ENCODE data around the gene ELF5. TPM values are rescaled to one million over a fixed set of nuclear protein-coding genes. Genes with fewer than 3 reads are reported as not detected.
A peak's percentile ranks its signal among the peaks of the same experiment; 100 is the strongest.

Gene ELF5
- total RNA-seq, 6 donors from 2014 or later, result 1.2 to 29.3 (median 8.5) TPM

GRCh38 chr11:34525888-34526657 lies 12.5 kb upstream of the ELF5 start:
- TF ChIP-seq CTCF (IDR thresholded peaks at IDR 0.05) (no peak), POLR2A (IDR thresholded peaks at IDR 0.05) (no peak), EP300 (IDR thresholded peaks at IDR 0.05) (no peak), POLR2AphosphoS5 (IDR thresholded peaks at IDR 0.05) (no peak)
- Histone ChIP-seq H3K27ac (no peak overlapping the region), H3K9me3 (no peaks in the 10 kb centered on the region), H3K27me3 (no peaks in the 10 kb centered on the region), H3K4me3 (no peak overlapping the region), H3K36me3 (no peaks in the 10 kb centered on the region), H3K4me1 (peaks cover 0 to 5% (median 0%) of the 10 kb centered on the region in 4 donors)
- WGBS, 2 donors, result 86 to 94% methylated on average over 9 of the region's 9 CpGs
- DNase-seq (no peak), ATAC-seq (ENCODE audit: low FRiP score in 2 of 2) (no peak)

DNA sequence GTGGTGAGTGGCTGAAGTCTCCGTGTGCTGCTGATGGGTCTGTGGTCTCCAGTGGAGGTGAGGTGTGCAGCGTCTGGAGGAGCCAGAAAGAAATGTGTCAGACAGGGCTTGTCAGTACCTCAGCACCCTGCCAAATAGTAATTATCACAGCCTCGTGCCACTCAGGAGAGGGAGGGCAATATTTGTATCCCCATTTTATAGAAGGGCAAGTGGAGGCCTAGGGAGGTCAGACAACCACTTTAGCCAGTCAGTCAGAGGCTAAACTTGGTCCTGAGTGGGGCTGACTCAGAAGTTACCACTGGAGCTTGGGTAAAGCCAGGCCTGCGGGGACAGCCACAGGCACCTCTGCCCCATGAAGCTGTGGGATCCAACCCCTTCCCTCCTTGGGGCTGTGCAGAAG lies 11.5 kb upstream of the ELF5 start:
- H3K27ac ChIP-seq, result no peak overlapping the region
- DNase-seq (no peak), ATAC-seq (ENCODE audit: low FRiP score in 2 of 2) (peak in 1 of 2 donors; percentile 35)
- no peaks in the 10 kb centered on the region for H3K36me3 ChIP-seq
- H3K27me3 ChIP-seq, result no peaks in the 10 kb centered on the region
- H3K4me3 ChIP-seq, result no peak overlapping the region
- H3K4me1 ChIP-seq, result peaks cover 0 to 5% (median 0%) of the 10 kb centered on the region in 4 donors
- TF ChIP-seq POLR2AphosphoS5 (IDR thresholded peaks at IDR 0.05) (no peak), CTCF (IDR thresholded peaks at IDR 0.05) (no peak), POLR2A (IDR thresholded peaks at IDR 0.05) (no peak), EP300 (IDR thresholded peaks at IDR 0.05) (no peak)
- WGBS, 2 donors, result 73 to 95% methylated on average over 4 of the region's 4 CpGs
- H3K9me3 ChIP-seq, result no peaks in the 10 kb centered on the region

DNA sequence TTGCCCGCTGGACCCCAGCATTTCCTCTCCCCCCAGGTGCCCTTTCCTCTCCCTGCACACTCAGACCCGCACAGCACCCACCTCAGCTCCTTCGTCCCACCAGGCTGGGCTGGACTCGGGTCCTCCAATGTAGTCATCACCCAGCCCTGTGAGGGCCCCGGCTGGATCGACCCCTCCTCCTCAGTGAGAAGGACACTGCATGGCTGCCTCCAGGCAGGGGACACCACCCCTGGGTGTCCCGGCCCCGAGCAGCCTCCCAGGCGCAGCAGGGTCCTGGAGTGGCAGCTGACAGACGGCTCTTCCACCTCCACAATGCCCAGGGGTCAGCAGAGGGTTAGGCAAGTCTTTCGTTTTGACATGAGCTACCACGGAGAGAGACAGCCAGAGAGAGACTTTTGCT lies 11.1 kb upstream of the ELF5 start:
- WGBS, 2 donors, result 77 to 84% methylated on average over 7 to 12 of the region's 12 CpGs
- H3K36me3 ChIP-seq, result no peaks in the 10 kb centered on the region
- H3K4me3 ChIP-seq, result no peak overlapping the region
- peak in 1 of 2 donors; percentile 41 for ATAC-seq (ENCODE audit: low FRiP score in 2 of 2)
- no peak overlapping the region for H3K27ac ChIP-seq
- H3K9me3 ChIP-seq, result no peaks in the 10 kb centered on the region
- DNase-seq, result peak in 1 of 2 donors; percentile 54
- no peaks in the 10 kb centered on the region for H3K27me3 ChIP-seq
- no peak for TF ChIP-seq CTCF (IDR thresholded peaks at IDR 0.05)
- TF ChIP-seq POLR2A (IDR thresholded peaks at IDR 0.05), result no peak
- no peak for TF ChIP-seq POLR2AphosphoS5 (IDR thresholded peaks at IDR 0.05)
- TF ChIP-seq EP300 (IDR thresholded peaks at IDR 0.05), result no peak
- H3K4me1 ChIP-seq, result peaks cover 0 to 5% (median 0%) of the 10 kb centered on the region in 4 donors

GRCh38 chr11:34523053-34523452 lies 9.5 kb upstream of the ELF5 start:
- Histone ChIP-seq H3K27ac (no peak overlapping the region), H3K4me1 (peaks cover 0 to 5% (median 0%) of the 10 kb centered on the region in 4 donors), H3K9me3 (no peaks in the 10 kb centered on the region), H3K4me3 (no peak overlapping the region), H3K36me3 (no peaks in the 10 kb centered on the region), H3K27me3 (no peaks in the 10 kb centered on the region)
- no peak for DNase-seq
- TF ChIP-seq POLR2A (IDR thresholded peaks at IDR 0.05) (no peak), CTCF (IDR thresholded peaks at IDR 0.05) (no peak), POLR2AphosphoS5 (IDR thresholded peaks at IDR 0.05) (no peak)
- ATAC-seq (ENCODE audit: low FRiP score in 2 of 2), result no peak
- WGBS, 2 donors, result 43 to 55% methylated on average over 2 to 3 of the region's 3 CpGs

DNA sequence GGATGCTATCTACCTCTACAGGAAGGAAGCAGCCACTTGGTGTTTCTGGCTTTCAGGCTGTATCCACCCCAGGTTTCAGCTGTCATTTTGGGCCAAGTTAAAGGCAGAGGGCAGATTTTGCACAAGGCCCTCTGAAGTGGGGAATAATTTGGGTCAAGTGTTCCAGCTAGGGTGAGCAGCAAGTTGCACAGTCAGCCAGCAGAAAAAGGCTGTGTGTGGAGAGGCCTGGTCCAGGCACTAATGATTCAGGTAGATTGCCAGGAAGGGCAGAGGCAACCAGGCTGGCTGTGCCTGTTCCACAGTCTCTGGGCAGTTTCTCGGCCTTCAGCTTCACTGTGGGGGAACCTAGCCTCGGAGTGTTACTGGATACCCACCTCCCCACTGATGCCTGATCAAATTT lies 8.6 kb upstream of the ELF5 start:
- no peaks in the 10 kb centered on the region for H3K9me3 ChIP-seq
- no peak for ATAC-seq (ENCODE audit: low FRiP score in 2 of 2)

More for the DNA sequence above, 8.6 kb upstream of the ELF5 start:
- TF ChIP-seq EP300 (IDR thresholded peaks at IDR 0.05) (no peak), POLR2A (IDR thresholded peaks at IDR 0.05) (no peak), POLR2AphosphoS5 (IDR thresholded peaks at IDR 0.05) (no peak), CTCF (IDR thresholded peaks at IDR 0.05) (no peak)
- H3K27me3 ChIP-seq, result no peaks in the 10 kb centered on the region
- no peaks in the 10 kb centered on the region for H3K36me3 ChIP-seq
- peak in 1 of 2 donors; percentile 57 for DNase-seq
- peaks cover 0 to 5% (median 0%) of the 10 kb centered on the region in 4 donors for H3K4me1 ChIP-seq
- H3K27ac ChIP-seq, result peak overlapping the region in 1 of 4 donors; percentile 18
- WGBS, 2 donors, result 69% methylated on average over 2 of the region's 2 CpGs; no CpG with 5 or more reads in 1 of the 2 donors
- no peak overlapping the region for H3K4me3 ChIP-seq
